Measurements from ENCODE around the gene RAB35.

Gene RAB35

GRCh38 chr12:120140603-120141002 is 24.1 kb upstream of the RAB35 start:
- H3K27ac Mint-ChIP-seq = peak overlapping the region; percentile 3
- no peak overlapping the region for H3K4me3 Mint-ChIP-seq
- no peaks in the 10 kb centered on the region for H3K27me3 Mint-ChIP-seq
- no peaks in the 10 kb centered on the region for H3K4me1 Mint-ChIP-seq (ENCODE audit: low read depth)
- no peaks in the 10 kb centered on the region for H3K9me3 Mint-ChIP-seq (ENCODE audit: low read depth)
- peaks cover 4% of the 10 kb centered on the region for H3K36me3 Mint-ChIP-seq

- peaks cover 4% of the 10 kb centered on the region for H3K36me3 Mint-ChIP-seq
- no peak overlapping the region for H3K27ac Mint-ChIP-seq
- no peaks in the 10 kb centered on the region for H3K27me3 Mint-ChIP-seq
- no peaks in the 10 kb centered on the region for H3K9me3 Mint-ChIP-seq (ENCODE audit: low read depth)
- H3K4me3 Mint-ChIP-seq = no peak overlapping the region
- no peaks in the 10 kb centered on the region for H3K4me1 Mint-ChIP-seq (ENCODE audit: low read depth)
Measured at GRCh38 chr12:120139958-120140357, 23.4 kb upstream of the RAB35 start.

- no peak overlapping the region for H3K27ac Mint-ChIP-seq
Measured at GRCh38 chr12:120138366-120138765, 21.8 kb upstream of the RAB35 start.

GRCh38 chr12:120137833-120138232 is 21.3 kb upstream of the RAB35 start:
- Mint-ChIP-seq H3K27me3 (no peaks in the 10 kb centered on the region), H3K36me3 (peaks cover 4% of the 10 kb centered on the region), H3K9me3 (ENCODE audit: low read depth) (no peaks in the 10 kb centered on the region), H3K27ac (no peak overlapping the region), H3K4me3 (no peak overlapping the region), H3K4me1 (ENCODE audit: low read depth) (no peaks in the 10 kb centered on the region)

More at GRCh38 chr12:120138366-120138765, 21.8 kb upstream of the RAB35 start:
- Mint-ChIP-seq H3K27me3 (no peaks in the 10 kb centered on the region), H3K9me3 (ENCODE audit: low read depth) (no peaks in the 10 kb centered on the region), H3K4me3 (no peak overlapping the region), H3K4me1 (ENCODE audit: low read depth) (no peaks in the 10 kb centered on the region), H3K36me3 (peaks cover 4% of the 10 kb centered on the region)

- Mint-ChIP-seq H3K27ac (no peak overlapping the region), H3K4me1 (ENCODE audit: low read depth) (no peaks in the 10 kb centered on the region)
Measured at GRCh38 chr12:120136093-120136770, 19.7 kb upstream of the RAB35 start.

GRCh38 chr12:120134307-120134980 is 17.9 kb upstream of the RAB35 start:
- no peaks in the 10 kb centered on the region for H3K9me3 Mint-ChIP-seq (ENCODE audit: low read depth)
- peaks cover 3% of the 10 kb centered on the region for H3K36me3 Mint-ChIP-seq
- H3K27me3 Mint-ChIP-seq = no peaks in the 10 kb centered on the region
- no peaks in the 10 kb centered on the region for H3K4me1 Mint-ChIP-seq (ENCODE audit: low read depth)
- no peak overlapping the region for H3K27ac Mint-ChIP-seq
- no peak overlapping the region for H3K4me3 Mint-ChIP-seq

More at GRCh38 chr12:120136093-120136770, 19.7 kb upstream of the RAB35 start:
- no peak overlapping the region for H3K4me3 Mint-ChIP-seq
- H3K36me3 Mint-ChIP-seq = peaks cover 4% of the 10 kb centered on the region
- no peaks in the 10 kb centered on the region for H3K27me3 Mint-ChIP-seq
- no peaks in the 10 kb centered on the region for H3K9me3 Mint-ChIP-seq (ENCODE audit: low read depth)

- Mint-ChIP-seq H3K27me3 (no peaks in the 10 kb centered on the region), H3K36me3 (peaks cover 3% of the 10 kb centered on the region), H3K4me1 (ENCODE audit: low read depth) (no peaks in the 10 kb centered on the region), H3K4me3 (no peak overlapping the region), H3K9me3 (ENCODE audit: low read depth) (no peaks in the 10 kb centered on the region), H3K27ac (no peak overlapping the region)
Measured at GRCh38 chr12:120132863-120133385, 16.4 kb upstream of the RAB35 start.

GRCh38 chr12:120132054-120132836 is 15.7 kb upstream of the RAB35 start:
- Mint-ChIP-seq H3K4me3 (no peak overlapping the region), H3K27me3 (no peaks in the 10 kb centered on the region), H3K4me1 (ENCODE audit: low read depth) (peaks cover 5% of the 10 kb centered on the region), H3K9me3 (ENCODE audit: low read depth) (no peaks in the 10 kb centered on the region), H3K27ac (peak overlapping the region; percentile 16), H3K36me3 (peaks cover 3% of the 10 kb centered on the region)

GRCh38 chr12:120131116-120131515 is 14.6 kb upstream of the RAB35 start:
- Mint-ChIP-seq H3K4me3 (no peak overlapping the region), H3K4me1 (ENCODE audit: low read depth) (peaks cover 17% of the 10 kb centered on the region), H3K9me3 (ENCODE audit: low read depth) (no peaks in the 10 kb centered on the region), H3K27ac (no peak overlapping the region), H3K27me3 (no peaks in the 10 kb centered on the region), H3K36me3 (peaks cover 7% of the 10 kb centered on the region)

GRCh38 chr12:120130011-120130410 is 13.5 kb upstream of the RAB35 start:
- H3K4me3 Mint-ChIP-seq = no peak overlapping the region
- peaks cover 22% of the 10 kb centered on the region for H3K4me1 Mint-ChIP-seq (ENCODE audit: low read depth)
- peaks cover 7% of the 10 kb centered on the region for H3K36me3 Mint-ChIP-seq
- H3K27me3 Mint-ChIP-seq = no peaks in the 10 kb centered on the region
- H3K9me3 Mint-ChIP-seq (ENCODE audit: low read depth) = no peaks in the 10 kb centered on the region
- H3K27ac Mint-ChIP-seq = no peak overlapping the region

GRCh38 chr12:120126635-120127005 is 10.1 kb upstream of the RAB35 start:
- peaks cover 7% of the 10 kb centered on the region for H3K36me3 Mint-ChIP-seq
- H3K4me3 Mint-ChIP-seq = peak overlapping the region; percentile 33
- peaks cover 45% of the 10 kb centered on the region for H3K4me1 Mint-ChIP-seq (ENCODE audit: low read depth)
- H3K9me3 Mint-ChIP-seq (ENCODE audit: low read depth) = no peaks in the 10 kb centered on the region
- peak overlapping the region; percentile 96 for H3K27ac Mint-ChIP-seq
- H3K27me3 Mint-ChIP-seq = no peaks in the 10 kb centered on the region

- Mint-ChIP-seq H3K36me3 (peaks cover 7% of the 10 kb centered on the region), H3K27me3 (no peaks in the 10 kb centered on the region), H3K4me3 (peak overlapping the region; percentile 33), H3K4me1 (ENCODE audit: low read depth) (peaks cover 51% of the 10 kb centered on the region), H3K27ac (peak overlapping the region; percentile 96), H3K9me3 (ENCODE audit: low read depth) (no peaks in the 10 kb centered on the region)
Measured at GRCh38 chr12:120125792-120126634, 9.5 kb upstream of the RAB35 start.

GRCh38 chr12:120125029-120125428 is 8.5 kb upstream of the RAB35 start:
- peak overlapping the region; percentile 58 for H3K27ac Mint-ChIP-seq
- no peaks in the 10 kb centered on the region for H3K27me3 Mint-ChIP-seq
- peaks cover 61% of the 10 kb centered on the region for H3K4me1 Mint-ChIP-seq (ENCODE audit: low read depth)
- H3K36me3 Mint-ChIP-seq = peaks cover 7% of the 10 kb centered on the region
- no peak overlapping the region for H3K4me3 Mint-ChIP-seq
- no peaks in the 10 kb centered on the region for H3K9me3 Mint-ChIP-seq (ENCODE audit: low read depth)

- H3K27me3 Mint-ChIP-seq = no peaks in the 10 kb centered on the region
- H3K9me3 Mint-ChIP-seq (ENCODE audit: low read depth) = no peaks in the 10 kb centered on the region
- H3K4me1 Mint-ChIP-seq (ENCODE audit: low read depth) = peaks cover 75% of the 10 kb centered on the region
- H3K27ac Mint-ChIP-seq = peak overlapping the region; percentile 86
- H3K4me3 Mint-ChIP-seq = peak overlapping the region; percentile 15
- peaks cover 7% of the 10 kb centered on the region for H3K36me3 Mint-ChIP-seq
Measured at GRCh38 chr12:120121766-120122293, 5.3 kb upstream of the RAB35 start.

All from activated naive CD8-positive, alpha-beta T cell (primary cell).